Measurements from ENCODE around the gene DNAJC8.

Gene DNAJC8

DNA sequence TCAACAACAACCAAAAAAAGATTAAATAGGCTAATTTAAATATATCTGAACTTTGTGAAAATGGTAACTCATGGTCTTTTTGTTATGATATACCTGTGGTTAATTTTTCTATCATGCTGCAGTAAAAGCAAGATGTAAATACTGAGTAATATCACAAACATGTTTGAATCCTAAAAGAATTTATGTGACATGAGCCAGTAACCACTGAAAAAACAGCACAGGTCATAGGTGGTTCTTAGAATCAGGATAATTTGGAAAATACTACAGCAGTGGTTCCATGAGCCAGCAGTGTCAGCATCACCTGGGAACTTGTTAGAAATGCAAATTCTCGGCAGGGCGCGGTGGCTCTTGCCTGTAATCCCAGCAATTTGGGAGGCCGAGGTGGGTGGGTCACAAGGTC lies 7.2 kb upstream of the DNAJC8 start:
- CTCF ChIA-PET = no interaction called here
- POLR2A ChIA-PET = no interaction called here
- TF ChIP-seq L3MBTL2 (conservative IDR thresholded peaks at IDR 0.05) = no peak
- TF ChIP-seq HDGF (IDR thresholded peaks at IDR 0.05; ENCODE audit: borderline replicate concordance) = no peak
- TF ChIP-seq ZNF384 (IDR thresholded peaks at IDR 0.05) = no peak
- no peak for TF ChIP-seq BHLHE40 (IDR thresholded peaks at IDR 0.05; ENCODE audit: borderline replicate concordance)
- no peak for TF ChIP-seq FOXA1 (IDR thresholded peaks at IDR 0.05)
- no peak for TF ChIP-seq NFRKB (IDR thresholded peaks at IDR 0.05)
- TF ChIP-seq, protein P1, sequence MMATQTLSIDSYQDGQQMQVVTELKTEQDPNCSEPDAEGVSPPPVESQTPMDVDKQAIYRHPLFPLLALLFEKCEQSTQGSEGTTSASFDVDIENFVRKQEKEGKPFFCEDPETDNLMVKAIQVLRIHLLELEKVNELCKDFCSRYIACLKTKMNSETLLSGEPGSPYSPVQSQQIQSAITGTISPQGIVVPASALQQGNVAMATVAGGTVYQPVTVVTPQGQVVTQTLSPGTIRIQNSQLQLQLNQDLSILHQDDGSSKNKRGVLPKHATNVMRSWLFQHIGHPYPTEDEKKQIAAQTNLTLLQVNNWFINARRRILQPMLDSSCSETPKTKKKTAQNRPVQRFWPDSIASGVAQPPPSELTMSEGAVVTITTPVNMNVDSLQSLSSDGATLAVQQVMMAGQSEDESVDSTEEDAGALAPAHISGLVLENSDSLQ (IDR thresholded peaks at IDR 0.05) = no peak
- TF ChIP-seq FOXK2 (IDR thresholded peaks at IDR 0.05) = no peak
- no peak for TF ChIP-seq ARNT (IDR thresholded peaks at IDR 0.05)
- no peak for TF ChIP-seq SUZ12 (IDR thresholded peaks at IDR 0.05)
- no peak for TF ChIP-seq ELF4 (IDR thresholded peaks at IDR 0.05)
- no peak for TF ChIP-seq FOXM1 (IDR thresholded peaks at IDR 0.05; ENCODE audit: borderline replicate concordance)
- TF ChIP-seq TARDBP (IDR thresholded peaks at IDR 0.05) = no peak
- no peak for TF ChIP-seq LEF1 (IDR thresholded peaks at IDR 0.05; ENCODE audit: borderline replicate concordance)
- DNase-seq (ENCODE audit: extremely low spot score) = no peak

DNA sequence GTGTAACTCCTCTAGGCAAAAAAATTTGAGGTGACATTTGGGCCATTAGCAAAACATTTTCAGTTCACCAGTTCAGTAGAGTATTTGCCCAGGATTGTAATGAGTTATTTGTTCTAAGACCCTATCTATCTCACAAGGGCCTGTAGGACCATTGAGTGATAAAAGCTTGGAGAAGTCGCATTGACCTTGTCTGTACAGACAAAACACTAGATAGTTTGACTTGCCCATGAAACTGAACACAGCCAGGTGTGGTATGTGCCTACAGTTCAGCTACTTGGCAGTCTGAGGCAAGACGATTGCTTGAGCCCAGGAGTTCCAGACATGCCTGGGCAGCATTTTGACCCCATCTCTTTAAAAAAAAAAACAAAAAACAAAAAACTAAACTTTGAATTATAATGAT lies 6.2 kb upstream of the DNAJC8 start:
- no peak for TF ChIP-seq L3MBTL2 (conservative IDR thresholded peaks at IDR 0.05)
- TF ChIP-seq, protein P1 (IDR thresholded peaks at IDR 0.05) = no peak
- POLR2A ChIA-PET = interaction anchor here (2.3 kb wide), 1 partner anchor 20 kb away, joined by 6 read pairs; the partner anchor contains the start of gene SESN2
- CTCF ChIA-PET = interaction anchor here (0.6 kb wide), 1 partner anchor 92 kb away, joined by 3 read pairs; no protein-coding TSS in a partner anchor
- DNase-seq (ENCODE audit: extremely low spot score) = no peak

DNA sequence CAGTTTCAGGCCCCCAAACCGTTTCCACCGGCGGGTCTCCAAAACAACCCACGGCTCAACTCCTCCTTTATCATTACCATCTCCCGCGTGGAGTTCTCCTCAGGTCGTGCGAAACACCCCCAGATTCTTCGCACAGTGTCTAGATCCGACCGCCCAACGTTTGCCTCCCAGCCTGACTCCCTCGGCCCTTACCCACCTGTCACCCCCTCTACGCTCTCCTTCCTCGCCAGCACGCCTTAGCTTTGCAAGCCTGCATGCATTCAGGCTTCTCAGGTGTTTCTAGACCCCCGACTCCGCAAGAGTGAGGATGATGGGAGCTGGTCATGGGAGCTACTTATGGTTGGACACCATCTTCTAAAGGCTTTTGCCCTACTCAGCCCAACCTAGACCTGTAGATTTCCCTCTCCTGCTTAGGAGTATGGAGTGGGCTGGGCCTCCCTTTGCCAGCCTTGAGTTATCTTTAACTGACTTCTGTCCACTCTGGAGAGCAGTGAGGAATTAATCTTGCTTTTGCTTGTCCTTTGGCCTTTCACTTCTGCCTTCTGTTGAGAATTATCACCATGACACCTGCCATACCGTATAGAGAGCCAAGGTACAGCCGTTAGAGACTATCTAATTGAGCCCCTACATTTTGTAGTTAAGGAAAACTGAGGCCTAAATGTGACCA lies 4.0 kb upstream of the DNAJC8 start:
- CTCF ChIA-PET = interaction anchor here (0.8 to 1.4 kb wide), 2 partner anchors 12 kb away, joined by 3 to 7 read pairs; no protein-coding TSS in a partner anchor
- no peak for TF ChIP-seq TARDBP (IDR thresholded peaks at IDR 0.05)
- TF ChIP-seq L3MBTL2 (conservative IDR thresholded peaks at IDR 0.05) = peak; percentile 17; the same call in 1 of the 2 replicates
- peak; percentile 27 for DNase-seq (ENCODE audit: extremely low spot score)
- POLR2A ChIA-PET = interaction anchor here (0.8 to 4.1 kb wide), 7 partner anchors 9 to 134 kb away, joined by 3 to 51 read pairs (median 6); partner anchors contain the start of gene SESN2

DNA sequence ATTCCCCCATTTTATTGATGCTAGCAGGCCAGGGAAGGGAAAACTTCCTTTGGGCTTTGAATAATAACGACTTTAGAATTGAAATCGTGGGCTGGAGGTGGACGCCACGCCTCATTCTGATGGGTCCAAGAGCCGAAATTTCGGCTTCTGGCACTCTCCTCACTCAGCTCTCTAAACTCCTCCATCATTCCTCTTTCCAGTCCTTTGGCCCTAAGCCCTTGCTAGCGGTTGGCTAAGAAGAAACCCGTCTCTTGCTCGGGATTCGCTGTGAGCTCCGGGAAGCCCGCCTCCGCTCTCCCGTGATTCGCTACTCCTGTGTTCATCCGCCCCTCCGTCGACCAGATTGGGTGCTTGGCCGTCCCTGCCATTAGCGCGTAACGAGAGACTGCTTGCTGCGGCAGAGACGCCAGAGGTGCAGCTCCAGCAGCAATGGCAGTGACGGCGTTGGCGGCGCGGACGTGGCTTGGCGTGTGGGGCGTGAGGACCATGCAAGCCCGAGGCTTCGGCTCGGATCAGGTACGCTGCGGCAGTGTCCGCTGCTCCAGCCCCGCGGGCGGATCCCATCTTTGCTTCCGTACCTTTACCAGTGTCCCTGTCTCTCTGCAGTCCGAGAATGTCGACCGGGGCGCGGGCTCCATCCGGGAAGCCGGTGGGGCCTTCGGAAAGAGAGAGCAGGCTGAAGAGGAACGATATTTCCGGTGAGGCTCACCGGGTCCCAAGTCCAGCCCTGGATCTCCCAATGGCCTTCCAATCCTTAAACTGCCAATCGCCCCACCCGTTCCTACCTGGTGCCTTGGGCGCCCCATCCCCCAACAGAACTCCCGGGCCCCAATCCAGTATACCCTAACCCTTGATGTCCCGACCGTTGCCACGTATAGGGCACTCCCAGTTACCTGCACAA lies 3.2 kb upstream of the DNAJC8 start, which contains the start of gene ATP5IF1:
ATP5IF1 (plus strand) TSS at position 370 of the 901 bp plus-strand sequence; CDS start at position 430, 60 bp downstream.
- DNase-seq (ENCODE audit: extremely low spot score) = peak; percentile 100
- CTCF ChIA-PET = interaction anchor here (0.6 to 1.4 kb wide), 3 partner anchors 13 to 123 kb away, joined by 3 to 7 read pairs (median 3); no protein-coding TSS in a partner anchor
- POLR2A ChIA-PET = interaction anchor here (0.8 to 4.1 kb wide), 22 partner anchors 8 to 345 kb away, joined by 3 to 51 read pairs (median 5); partner anchors contain the start of genes EYA3, MED18 and SESN2
- TF ChIP-seq ELF4 (IDR thresholded peaks at IDR 0.05) (0 out of 2 replicates have a peak, but pooled peaks have one; percentile 35), CTBP1 (IDR thresholded peaks at IDR 0.05; ENCODE audit: borderline replicate concordance) (no peak), NFRKB (IDR thresholded peaks at IDR 0.05) (no peak), ZNF384 (IDR thresholded peaks at IDR 0.05) (no peak), L3MBTL2 (conservative IDR thresholded peaks at IDR 0.05) (no peak), FOXA1 (IDR thresholded peaks at IDR 0.05) (no peak), BHLHE40 (IDR thresholded peaks at IDR 0.05; ENCODE audit: borderline replicate concordance) (no peak), SUZ12 (IDR thresholded peaks at IDR 0.05) (no peak), LEF1 (IDR thresholded peaks at IDR 0.05; ENCODE audit: borderline replicate concordance) (no peak), TARDBP (IDR thresholded peaks at IDR 0.05) (no peak), HDGF (IDR thresholded peaks at IDR 0.05; ENCODE audit: borderline replicate concordance) (no peak), FOXM1 (IDR thresholded peaks at IDR 0.05; ENCODE audit: borderline replicate concordance) (no peak)
- TF ChIP-seq, protein P1 (IDR thresholded peaks at IDR 0.05) = peak; percentile 94

DNA sequence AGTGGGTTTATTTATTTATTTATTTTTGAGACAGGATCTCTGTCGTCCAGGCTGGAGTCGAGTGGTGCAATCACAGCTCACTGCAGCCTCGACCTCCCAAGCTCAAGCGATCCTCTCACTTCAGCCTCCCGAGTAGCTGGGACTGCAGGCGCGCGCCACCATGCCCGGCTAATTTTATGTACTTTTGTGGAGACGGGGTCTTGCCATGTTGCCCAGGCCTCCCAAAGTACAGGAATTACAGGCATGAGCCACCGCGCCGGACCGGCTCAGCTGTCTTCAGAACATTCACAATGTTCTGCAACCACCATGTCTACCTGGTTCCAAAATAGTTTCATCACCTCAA lies 406 bp upstream of the DNAJC8 start:
- CTCF ChIA-PET = interaction anchor here (0.6 kb wide), 1 partner anchor 15 kb away, joined by 3 read pairs; no protein-coding TSS in a partner anchor
- POLR2A ChIA-PET = no interaction called here
- no peak for TF ChIP-seq ARNT (IDR thresholded peaks at IDR 0.05)
- no peak for TF ChIP-seq FOXM1 (IDR thresholded peaks at IDR 0.05; ENCODE audit: borderline replicate concordance)
- no peak for DNase-seq (ENCODE audit: extremely low spot score)

DNA sequence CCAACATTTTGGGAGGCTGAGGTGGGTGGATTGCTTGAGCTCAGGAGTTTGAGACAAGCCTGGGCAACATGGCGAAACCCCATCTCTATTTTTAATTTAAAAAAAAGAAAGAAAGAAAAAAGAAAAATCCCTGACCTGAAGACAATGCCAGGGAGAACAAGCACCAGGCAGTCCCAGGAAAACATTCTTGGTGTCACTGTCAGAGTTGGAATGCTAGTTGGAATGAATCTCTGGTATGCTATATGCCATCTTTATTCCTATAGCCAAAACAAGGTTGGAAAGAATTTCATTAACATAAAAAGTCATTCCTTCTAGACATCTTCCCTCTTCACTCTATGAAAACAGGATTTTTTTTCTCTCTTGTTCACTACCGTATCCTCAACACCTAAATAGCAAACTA lies 2.8 kb downstream of the DNAJC8 start:
- ChIA-PET POLR2A (no interaction called here), CTCF (no interaction called here)
- no peak for TF ChIP-seq ARNT (IDR thresholded peaks at IDR 0.05)
- DNase-seq (ENCODE audit: extremely low spot score) = no peak
